ENCODE results near the gene ZDHHC14.
"Not testable (repeated sequence)": the region's sequence is repeated elsewhere in the genome, so short reads cannot be mapped to it uniquely, and the experiment has no call there.

The ZDHHC14 gene

GRCh38 chr6:157558487-157559200 lies 177.7 kb downstream of the ZDHHC14 start:
- no peak for ATAC-seq
- TF ChIP-seq TOX (CRISPR knock-in tag; IDR thresholded peaks at IDR 0.05; ENCODE audit: borderline replicate concordance), result no peak
- no peak for TF ChIP-seq PPARA (CRISPR knock-in tag; IDR thresholded peaks at IDR 0.05; ENCODE audit: borderline replicate concordance)
- no peak for TF ChIP-seq CREB5 (CRISPR knock-in tag; IDR thresholded peaks at IDR 0.05; ENCODE audit: low read depth)
- TF ChIP-seq ZC3H10 (CRISPR knock-in tag; IDR thresholded peaks at IDR 0.05), result no peak
- TF ChIP-seq ESRRG (CRISPR knock-in tag; IDR thresholded peaks at IDR 0.05), result no peak
- TF ChIP-seq OSR1 (CRISPR knock-in tag; IDR thresholded peaks at IDR 0.05), result no peak
- TF ChIP-seq SNAI2 (CRISPR knock-in tag; IDR thresholded peaks at IDR 0.05), result no peak
- no peak for TF ChIP-seq ISL1 (CRISPR knock-in tag; IDR thresholded peaks at IDR 0.05)
- TF ChIP-seq RARB (CRISPR knock-in tag; IDR thresholded peaks at IDR 0.05), result no peak
- no peak for TF ChIP-seq ARNTL (CRISPR knock-in tag; IDR thresholded peaks at IDR 0.05; ENCODE audit: borderline replicate concordance, low read depth)
- TF ChIP-seq TSHZ2 (CRISPR knock-in tag; IDR thresholded peaks at IDR 0.05), result no peak

- ATAC-seq, result no peak
- no peak for TF ChIP-seq ZNF70 (CRISPR knock-in tag; IDR thresholded peaks at IDR 0.05)
- TF ChIP-seq CSDC2 (CRISPR knock-in tag; IDR thresholded peaks at IDR 0.05), result no peak
- no peak for TF ChIP-seq ZNF8 (CRISPR knock-in tag; IDR thresholded peaks at IDR 0.05)
- TF ChIP-seq ESRRG (CRISPR knock-in tag; IDR thresholded peaks at IDR 0.05), result no peak
- TF ChIP-seq BACH2 (CRISPR knock-in tag; IDR thresholded peaks at IDR 0.05; ENCODE audit: borderline replicate concordance), result no peak
- no peak for TF ChIP-seq ISL1 (CRISPR knock-in tag; IDR thresholded peaks at IDR 0.05)
- TF ChIP-seq ZNF565 (CRISPR knock-in tag; conservative IDR thresholded peaks at IDR 0.05; ENCODE audit: low read depth), result no peak
- no peak for TF ChIP-seq TSHZ2 (CRISPR knock-in tag; IDR thresholded peaks at IDR 0.05)
- TF ChIP-seq RARB (CRISPR knock-in tag; IDR thresholded peaks at IDR 0.05), result no peak
- no peak for TF ChIP-seq PATZ1 (CRISPR knock-in tag; IDR thresholded peaks at IDR 0.05; ENCODE audit: borderline replicate concordance)
- no peak for TF ChIP-seq ZFP3 (CRISPR knock-in tag; IDR thresholded peaks at IDR 0.05)
- TF ChIP-seq POU6F1 (CRISPR knock-in tag; IDR thresholded peaks at IDR 0.05; ENCODE audit: borderline replicate concordance, low read depth), result no peak
- no peak for TF ChIP-seq CSRNP3 (CRISPR knock-in tag; IDR thresholded peaks at IDR 0.05)
- TF ChIP-seq PPARA (CRISPR knock-in tag; IDR thresholded peaks at IDR 0.05; ENCODE audit: borderline replicate concordance), result no peak
- no peak for TF ChIP-seq TOX (CRISPR knock-in tag; IDR thresholded peaks at IDR 0.05; ENCODE audit: borderline replicate concordance)
- no peak for TF ChIP-seq CREB5 (CRISPR knock-in tag; IDR thresholded peaks at IDR 0.05; ENCODE audit: low read depth)
- TF ChIP-seq GLIS3 (CRISPR knock-in tag; IDR thresholded peaks at IDR 0.05), result no peak
- no peak for TF ChIP-seq ZC3H10 (CRISPR knock-in tag; IDR thresholded peaks at IDR 0.05)
These were observed 178.3 kb downstream of the ZDHHC14 start for GRCh38 chr6:157559201-157559756.

GRCh38 chr6:157560063-157560462 lies 179.1 kb downstream of the ZDHHC14 start:
- ATAC-seq, result not testable (repeated sequence)

Measured in SK-N-SH treated with all-trans-retinoic acid at 6 μM for 48 hours (cell line).